Activated naive CD4-positive, alpha-beta T cell treated with anti-CD3 and anti-CD28 coated beads for 36 hours (primary cell): ENCODE results near the gene ANKRD18A. TPM values are rescaled to one million over a fixed set of nuclear protein-coding genes. Genes with fewer than 3 reads are reported as not detected.
A peak's percentile ranks its signal among the peaks of the same experiment; 100 is the strongest.
"Not testable (repeated sequence)": the region's sequence is repeated elsewhere in the genome, so short reads cannot be mapped to it uniquely, and the experiment has no call there.

Experiments used
- CTCF ChIA-PET: fragments of 350-600 bp; sonication (Branson Sonifier 250); formaldehyde crosslinking; loops from one replicate; lab custom pipeline; 2021; ENCODE audit warnings: antibody characterized with exemption; lab: Charles Lee
- DNase-seq: peaks from one replicate; pipeline ENCODE4 v3.0.0-alpha.2; 2020
- H3K27ac Mint-ChIP-seq: one replicate; pipeline ENCODE4 v1.8.0; 2021; ENCODE audit warnings: mild to moderate bottlenecking, mixed read lengths
- H3K27me3 Mint-ChIP-seq: one replicate; pipeline ENCODE4 v1.8.0; 2021; ENCODE audit warnings: low read depth, mixed read lengths
- H3K36me3 Mint-ChIP-seq: one replicate; pipeline ENCODE4 v1.8.0; 2021; ENCODE audit warnings: low read depth, mixed read lengths
- H3K4me1 Mint-ChIP-seq: one replicate; pipeline ENCODE4 v1.8.0; 2021; ENCODE audit warnings: low read depth, mixed read lengths
- H3K4me3 Mint-ChIP-seq: one replicate; pipeline ENCODE4 v1.8.0; 2021; ENCODE audit warnings: mild to moderate bottlenecking, moderate library complexity, mixed read lengths
- H3K9me3 Mint-ChIP-seq: one replicate; pipeline ENCODE4 v1.8.0; 2021; ENCODE audit warnings: mixed read lengths
- intact Hi-C: fragments of 100-400 bp; cut with micrococcal nuclease; formaldehyde crosslinking; loops from one replicate; pipeline ENCODE4 v1.15.1; 2023
- total RNA-seq, 2 experiments: library from RNA; stranded (reverse); gene quantifications; one replicate each; pipeline ENCODE4 v1.2.3, GENCODE V29; 2021

Gene ANKRD18A
- total RNA-seq, 2 experiments from 2014 or later = 6.1 to 8.1 TPM

- H3K27me3 Mint-ChIP-seq, H3K9me3 Mint-ChIP-seq, H3K4me1 Mint-ChIP-seq, DNase-seq, CTCF ChIA-PET, intact Hi-C loops, H3K27ac Mint-ChIP-seq, H3K4me3 Mint-ChIP-seq, H3K36me3 Mint-ChIP-seq: not testable (repeated sequence)
Measured at GRCh38 chr9:38561134-38561533, 59.3 kb downstream of the ANKRD18A start.

- intact Hi-C loops, H3K27me3 Mint-ChIP-seq, H3K4me3 Mint-ChIP-seq, CTCF ChIA-PET, H3K36me3 Mint-ChIP-seq, H3K27ac Mint-ChIP-seq, H3K4me1 Mint-ChIP-seq, DNase-seq, H3K9me3 Mint-ChIP-seq: not testable (repeated sequence)
Measured at GRCh38 chr9:38559172-38559571, 61.2 kb downstream of the ANKRD18A start.

- H3K36me3 Mint-ChIP-seq, intact Hi-C loops, H3K9me3 Mint-ChIP-seq, H3K4me3 Mint-ChIP-seq, H3K27me3 Mint-ChIP-seq, H3K4me1 Mint-ChIP-seq, H3K27ac Mint-ChIP-seq, CTCF ChIA-PET, DNase-seq: not testable (repeated sequence)
Measured at GRCh38 chr9:38557746-38558145, 62.6 kb downstream of the ANKRD18A start.

GRCh38 chr9:38554966-38555365 lies 65.4 kb downstream of the ANKRD18A start:
- CTCF ChIA-PET, H3K27ac Mint-ChIP-seq, intact Hi-C loops, H3K9me3 Mint-ChIP-seq, H3K4me1 Mint-ChIP-seq, H3K36me3 Mint-ChIP-seq, H3K27me3 Mint-ChIP-seq, H3K4me3 Mint-ChIP-seq, DNase-seq: not testable (repeated sequence)

GRCh38 chr9:38553019-38553418 lies 67.4 kb downstream of the ANKRD18A start:
- H3K27me3 Mint-ChIP-seq, H3K4me3 Mint-ChIP-seq, DNase-seq, H3K9me3 Mint-ChIP-seq, H3K27ac Mint-ChIP-seq, CTCF ChIA-PET, intact Hi-C loops: not testable (repeated sequence)
- Mint-ChIP-seq H3K36me3 (peaks cover 14% of the 10 kb centered on the region), H3K4me1 (peaks cover 14% of the 10 kb centered on the region)

- H3K4me3 Mint-ChIP-seq, intact Hi-C loops, H3K27me3 Mint-ChIP-seq, H3K9me3 Mint-ChIP-seq, CTCF ChIA-PET: not testable (repeated sequence)
- H3K36me3 Mint-ChIP-seq = peaks cover 14% of the 10 kb centered on the region
- peaks cover 40% of the 10 kb centered on the region for H3K4me1 Mint-ChIP-seq
- DNase-seq = peak; percentile 43
- peak overlapping the region; percentile 50 for H3K27ac Mint-ChIP-seq
Measured at GRCh38 chr9:38546497-38547163, 73.8 kb downstream of the ANKRD18A start.

- H3K9me3 Mint-ChIP-seq, intact Hi-C loops, CTCF ChIA-PET, H3K36me3 Mint-ChIP-seq, H3K4me3 Mint-ChIP-seq, DNase-seq, H3K4me1 Mint-ChIP-seq, H3K27ac Mint-ChIP-seq, H3K27me3 Mint-ChIP-seq: not testable (repeated sequence)
Measured at GRCh38 chr9:38540535-38540934, 79.9 kb downstream of the ANKRD18A start.

- CTCF ChIA-PET = no interaction called here
Measured at GRCh38 chr9:38529317-38529716, 91.1 kb downstream of the ANKRD18A start.

GRCh38 chr9:38527503-38527902 lies 92.9 kb downstream of the ANKRD18A start:
- Mint-ChIP-seq H3K9me3 (peaks cover 10% of the 10 kb centered on the region), H3K27me3 (no peaks in the 10 kb centered on the region), H3K4me3 (no peak overlapping the region), H3K36me3 (no peaks in the 10 kb centered on the region), H3K4me1 (no peaks in the 10 kb centered on the region), H3K27ac (no peak overlapping the region)
- DNase-seq = no peak
- CTCF ChIA-PET = no interaction called here
- intact Hi-C loops = no loop called here

More at GRCh38 chr9:38529317-38529716, 91.1 kb downstream of the ANKRD18A start:
- Mint-ChIP-seq H3K36me3 (no peaks in the 10 kb centered on the region), H3K27ac (no peak overlapping the region), H3K27me3 (no peaks in the 10 kb centered on the region), H3K4me1 (no peaks in the 10 kb centered on the region), H3K4me3 (no peak overlapping the region), H3K9me3 (peaks cover 10% of the 10 kb centered on the region)
- no peak for DNase-seq
- intact Hi-C loops = no loop called here

- Mint-ChIP-seq H3K36me3 (no peaks in the 10 kb centered on the region), H3K4me3 (no peak overlapping the region), H3K27me3 (no peaks in the 10 kb centered on the region), H3K9me3 (peaks cover 10% of the 10 kb centered on the region), H3K4me1 (no peaks in the 10 kb centered on the region), H3K27ac (no peak overlapping the region)
- intact Hi-C loops = no loop called here
- no peak for DNase-seq
- CTCF ChIA-PET = no interaction called here
Measured at GRCh38 chr9:38526591-38526990, 93.8 kb downstream of the ANKRD18A start.

- H3K36me3 Mint-ChIP-seq = no peaks in the 10 kb centered on the region
- no peaks in the 10 kb centered on the region for H3K4me1 Mint-ChIP-seq
- no peak overlapping the region for H3K27ac Mint-ChIP-seq
- H3K4me3 Mint-ChIP-seq = no peak overlapping the region
- DNase-seq = no peak
- CTCF ChIA-PET = no interaction called here
- intact Hi-C loops = no loop called here
- H3K9me3 Mint-ChIP-seq = no peaks in the 10 kb centered on the region
- no peaks in the 10 kb centered on the region for H3K27me3 Mint-ChIP-seq
Measured at GRCh38 chr9:38523121-38523520, 97.3 kb downstream of the ANKRD18A start.

GRCh38 chr9:38521762-38522161 lies 98.6 kb downstream of the ANKRD18A start:
- Mint-ChIP-seq H3K4me3 (no peak overlapping the region), H3K36me3 (no peaks in the 10 kb centered on the region), H3K4me1 (no peaks in the 10 kb centered on the region), H3K27ac (no peak overlapping the region), H3K27me3 (no peaks in the 10 kb centered on the region), H3K9me3 (no peaks in the 10 kb centered on the region)
- CTCF ChIA-PET = no interaction called here
- intact Hi-C loops = no loop called here
- DNase-seq = no peak
